Measurements from ENCODE around the gene WDR20. TPM values are rescaled to one million over a fixed set of nuclear protein-coding genes. Genes with fewer than 3 reads are reported as not detected.

The WDR20 gene
- total RNA-seq, 1 donor from 2014 or later = 29.6 TPM

DNA sequence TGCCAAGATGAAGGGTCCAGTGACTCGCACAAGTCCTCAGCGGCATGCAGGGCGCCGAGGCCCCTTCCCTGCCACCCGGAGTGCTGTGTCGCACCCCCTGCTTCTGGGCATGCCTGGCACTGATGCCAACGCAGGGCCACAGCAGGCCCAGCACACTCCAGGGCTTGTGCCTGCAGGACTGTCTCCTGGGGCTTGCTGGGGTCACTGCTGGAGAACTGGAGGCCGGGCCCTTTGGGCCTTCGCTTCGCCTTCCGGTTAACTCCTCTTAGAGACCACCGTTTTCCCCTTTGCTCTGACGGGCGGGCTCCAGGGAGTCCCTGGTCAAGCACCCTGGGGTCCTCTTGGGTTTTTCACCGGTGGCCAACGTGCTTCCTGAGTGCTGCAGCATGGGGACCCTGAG is 79.6 kb downstream of the WDR20 start:
- DNase-seq = no peak

DNA sequence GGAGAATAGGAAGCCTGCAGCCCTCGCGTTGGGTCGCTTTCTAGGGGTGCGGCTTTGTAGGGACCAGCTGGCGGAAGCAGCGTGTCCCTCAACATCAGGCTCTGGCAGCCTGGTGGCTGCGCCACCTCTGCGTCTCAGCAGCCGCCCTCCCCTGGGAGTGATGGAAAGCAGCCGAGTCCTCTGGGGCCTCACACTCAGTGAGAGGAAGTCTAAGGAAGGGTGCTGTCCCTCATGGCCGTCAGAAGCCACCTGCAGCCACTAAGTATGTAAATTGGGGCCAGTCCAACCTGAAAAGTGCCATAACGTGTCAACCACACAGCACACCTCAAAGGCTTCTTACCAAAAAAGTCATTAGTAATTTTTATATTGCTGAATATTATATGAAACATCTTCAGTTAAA is 80.3 kb downstream of the WDR20 start:
- no peak for DNase-seq

- no peak for DNase-seq
Measured at GRCh38 chr14:102221026-102221425, 81.3 kb downstream of the WDR20 start.

DNA sequence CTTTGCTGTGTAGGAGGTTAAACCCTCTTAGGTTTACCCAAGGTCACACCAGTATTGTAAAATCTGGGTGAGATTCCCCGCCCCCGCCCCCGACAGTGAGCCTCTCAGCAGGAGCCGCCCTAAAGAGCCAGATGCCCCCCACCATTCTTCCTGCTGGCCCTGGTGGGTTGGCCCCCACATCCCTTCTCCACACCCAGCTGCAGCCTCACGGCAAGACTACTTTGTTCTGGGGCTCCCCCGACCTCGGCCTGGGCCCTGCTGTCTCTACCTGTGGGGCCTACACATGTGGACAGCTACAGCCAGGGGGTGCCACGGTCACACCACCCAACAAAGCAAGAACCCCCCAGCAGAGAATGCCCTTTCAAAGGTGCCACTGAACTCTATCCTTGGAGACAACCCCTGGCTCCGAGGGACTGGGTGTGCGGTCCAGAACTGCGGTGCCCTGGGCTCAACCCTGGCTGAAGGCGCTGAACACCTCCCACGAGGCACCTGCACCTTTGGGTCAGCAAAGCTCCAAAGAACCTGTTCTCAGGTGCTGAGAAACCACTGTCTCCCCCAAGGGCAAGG is 82.4 kb downstream of the WDR20 start:
- no peak for DNase-seq

DNA sequence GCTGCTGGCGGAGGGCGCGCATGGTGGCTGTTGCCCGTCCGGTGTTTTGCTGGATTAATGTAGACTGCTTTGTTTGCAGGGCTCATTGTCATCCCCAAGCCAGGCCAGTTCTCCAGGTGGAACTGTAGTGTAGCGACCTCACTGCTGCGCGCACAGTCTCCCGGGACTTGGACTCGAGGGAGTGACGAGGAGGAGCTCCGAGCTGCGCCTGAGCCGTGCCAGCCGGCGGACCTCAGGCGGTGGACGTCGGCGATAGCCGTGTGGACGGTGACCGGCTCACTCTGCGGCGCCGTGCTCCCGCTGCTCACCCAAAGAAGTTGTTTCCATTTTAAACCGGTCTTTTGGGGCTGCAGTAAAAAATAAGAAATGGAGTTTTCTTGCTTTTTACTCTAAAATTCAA is 83.1 kb downstream of the WDR20 start:
- no peak for DNase-seq

GRCh38 chr14:102223682-102224081 is 84.0 kb downstream of the WDR20 start:
- DNase-seq = peak; percentile 62

DNA sequence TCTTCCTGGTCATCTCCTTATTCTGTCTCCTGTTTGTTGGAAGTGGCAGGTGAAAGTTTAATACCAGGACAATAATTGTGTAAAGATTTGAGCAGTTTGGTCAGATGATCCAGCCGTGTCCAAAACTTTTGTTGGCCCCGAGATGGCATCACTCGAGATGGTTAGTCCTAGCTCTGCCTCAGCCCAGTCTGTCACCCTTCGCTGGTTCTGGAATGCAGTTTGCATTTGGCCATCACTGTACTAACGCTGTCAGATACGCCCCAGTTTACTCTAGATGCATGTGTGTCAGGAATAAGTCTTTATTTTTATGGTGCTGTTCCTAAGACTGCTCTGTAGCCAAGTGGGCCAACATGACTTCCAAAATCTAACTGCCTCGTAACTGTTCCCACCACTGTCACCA is 85.7 kb downstream of the WDR20 start:
- no peak for DNase-seq

- DNase-seq = no peak
Measured at GRCh38 chr14:102225936-102226335, 86.2 kb downstream of the WDR20 start.

- peak; percentile 31 for DNase-seq
Measured at GRCh38 chr14:102226356-102227125, 86.8 kb downstream of the WDR20 start.

DNA sequence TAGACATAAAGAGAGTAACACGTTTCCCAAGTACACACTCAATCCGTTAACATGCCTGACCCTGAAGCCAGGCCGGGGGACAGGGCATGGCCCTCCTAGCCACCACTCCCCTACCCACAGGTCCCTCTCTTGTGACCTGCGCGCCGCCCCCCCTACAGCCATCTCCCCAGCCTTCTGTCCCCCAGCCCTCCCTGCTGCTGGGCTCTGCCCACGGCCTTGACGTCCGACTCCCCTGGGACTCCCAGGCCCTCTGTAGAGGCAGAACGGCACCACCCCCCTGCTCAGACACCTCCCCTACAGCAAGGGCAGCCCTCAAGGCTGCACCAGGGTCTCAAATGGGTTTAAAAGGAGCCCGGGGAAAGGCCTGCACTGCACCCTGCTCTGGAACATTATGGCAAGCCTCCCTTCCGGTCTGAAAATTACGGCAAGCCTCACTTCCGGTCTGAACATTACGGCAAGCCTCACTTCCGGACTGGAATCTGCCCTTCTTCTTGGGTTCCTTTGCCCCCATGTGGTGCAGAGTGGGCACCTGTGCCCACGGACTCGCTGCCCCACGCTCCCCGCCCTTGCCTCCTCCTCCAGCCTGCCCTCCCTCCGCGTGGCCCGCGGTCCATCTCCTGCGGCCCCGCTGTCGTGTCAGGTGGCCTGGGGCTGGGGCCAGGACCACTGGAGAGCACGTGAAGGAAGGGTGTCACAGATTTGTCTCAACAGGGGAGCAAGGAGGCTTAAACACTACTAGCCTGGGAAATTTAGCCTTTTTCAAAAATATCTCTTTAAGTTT is 87.7 kb downstream of the WDR20 start:
- DNase-seq = no peak

GRCh38 chr14:102229071-102229738 is 89.5 kb downstream of the WDR20 start:
- DNase-seq = no peak

DNA sequence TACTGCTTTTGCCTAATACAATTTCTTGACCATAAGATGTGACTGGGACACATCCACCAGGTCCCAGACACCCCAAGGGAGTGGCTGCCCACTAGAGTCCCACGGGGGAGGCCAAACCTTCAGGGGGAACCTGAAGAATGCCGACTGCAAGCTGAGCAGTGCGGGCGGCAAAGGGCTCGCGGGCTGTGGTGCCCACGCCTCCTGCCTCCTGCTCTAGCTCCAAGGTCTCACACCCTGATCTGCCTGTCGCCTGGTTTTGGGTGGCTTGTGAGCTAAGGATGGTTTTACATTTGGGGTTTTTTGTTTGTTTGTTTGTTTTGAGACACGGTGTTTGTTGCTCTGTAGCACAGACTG is 90.0 kb downstream of the WDR20 start:
- DNase-seq = no peak

GRCh38 chr14:102230481-102231210 is 90.9 kb downstream of the WDR20 start:
- DNase-seq = no peak

GRCh38 chr14:102231476-102232347 is 92.0 kb downstream of the WDR20 start:
- no peak for DNase-seq

DNA sequence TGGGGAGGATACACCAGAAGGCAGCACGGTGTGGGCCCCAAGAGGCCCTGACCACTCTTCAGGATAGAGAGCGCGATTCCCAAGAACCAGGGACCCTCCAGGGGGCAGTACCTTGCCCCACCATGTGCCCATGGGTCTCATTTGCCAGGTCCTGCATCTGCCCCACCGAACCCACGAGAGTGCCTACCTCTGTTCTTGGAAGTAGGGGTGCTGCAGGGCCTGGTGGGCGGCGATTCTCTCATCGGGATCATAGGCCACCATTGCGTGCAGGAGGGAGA is 92.6 kb downstream of the WDR20 start:
- DNase-seq = no peak

GRCh38 chr14:102233081-102233480 is 93.4 kb downstream of the WDR20 start:
- DNase-seq = no peak

- no peak for DNase-seq
Measured at GRCh38 chr14:102234331-102235264, 94.9 kb downstream of the WDR20 start.

- DNase-seq = peak; percentile 86
Measured at GRCh38 chr14:102235275-102235897, 95.7 kb downstream of the WDR20 start.

GRCh38 chr14:102236026-102236425 is 96.3 kb downstream of the WDR20 start:
- DNase-seq = no peak

DNA sequence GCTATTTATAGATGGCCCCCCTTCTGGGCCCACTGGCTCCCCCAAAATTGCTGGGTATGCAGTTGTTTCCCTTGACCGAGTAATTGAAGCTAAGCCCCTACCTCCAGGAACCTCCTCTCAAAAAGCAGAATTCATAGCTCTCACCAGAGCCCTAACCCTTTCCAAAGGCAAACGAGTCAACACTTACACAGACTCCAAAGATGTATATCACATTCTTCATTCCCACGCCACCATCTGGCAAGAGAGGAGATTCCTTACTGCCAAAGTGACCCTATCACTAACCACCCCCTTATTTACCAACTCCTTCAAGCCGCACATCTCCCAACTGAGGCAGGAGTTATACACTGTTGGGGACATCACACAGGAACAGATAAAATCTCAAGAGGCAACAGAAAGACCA is 98.4 kb downstream of the WDR20 start:
- DNase-seq = no peak

Data from tongue (tissue), 2 donors.